Omental fat pad (tissue), 4 donors: ENCODE measurements around the gene RPRML. TPM values are rescaled to one million over a fixed set of nuclear protein-coding genes. Genes with fewer than 3 reads are reported as not detected.

ENCODE experiments used
- ATAC-seq: fragments of 150-250 bp; one replicate; pipeline ENCODE4 v1.9.1; 2016; ENCODE audit warnings: mild to moderate bottlenecking, moderate library complexity; ENCODE audit not compliant: low FRiP score
- DNase-seq: peaks from one replicate; pipeline ENCODE4 v3.0.0-alpha.2; 2019; ENCODE audit warnings: low spot score
- total RNA-seq, 4 donors: library from RNA; depleted of rRNA; stranded (reverse); fragments of >200 nt; gene quantifications; one replicate each; pipeline ENCODE4 v1.1.0, GENCODE V29; 2016
- TF ChIP-seq, protein P1 (sequence below), 3 donors: fragments of 450-650 bp; IDR thresholded peaks; one replicate each; pipeline ENCODE4 v1.5.1; 2016 to 2017; ENCODE audit warnings: antibody characterized with exemption in 3 of 3, mild to moderate bottlenecking in 3 of 3, moderate library complexity in 2 of 3

RPRML gene
- total RNA-seq, 4 donors from 2014 or later = not detected

DNA sequence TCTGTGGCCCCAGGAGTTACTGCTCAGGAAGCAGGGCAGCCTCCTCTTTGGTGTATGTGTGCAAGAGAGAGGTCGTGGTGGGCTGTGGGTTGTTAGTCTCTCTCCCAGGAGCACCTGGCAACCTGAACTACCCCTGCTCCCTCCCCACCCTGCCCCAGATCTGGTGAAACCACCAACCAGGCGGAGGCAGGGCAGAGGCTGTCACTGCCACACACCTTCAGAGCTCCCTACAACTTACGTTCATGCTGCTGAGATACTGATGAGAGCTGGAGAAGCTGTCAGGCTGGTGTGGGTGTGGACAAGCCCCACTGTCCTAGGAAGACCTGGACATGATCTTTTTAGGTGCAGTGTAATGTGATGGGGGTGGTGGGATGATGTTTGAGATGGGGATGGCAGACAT is 31.8 kb downstream of the RPRML start:
- TF ChIP-seq, protein P1, sequence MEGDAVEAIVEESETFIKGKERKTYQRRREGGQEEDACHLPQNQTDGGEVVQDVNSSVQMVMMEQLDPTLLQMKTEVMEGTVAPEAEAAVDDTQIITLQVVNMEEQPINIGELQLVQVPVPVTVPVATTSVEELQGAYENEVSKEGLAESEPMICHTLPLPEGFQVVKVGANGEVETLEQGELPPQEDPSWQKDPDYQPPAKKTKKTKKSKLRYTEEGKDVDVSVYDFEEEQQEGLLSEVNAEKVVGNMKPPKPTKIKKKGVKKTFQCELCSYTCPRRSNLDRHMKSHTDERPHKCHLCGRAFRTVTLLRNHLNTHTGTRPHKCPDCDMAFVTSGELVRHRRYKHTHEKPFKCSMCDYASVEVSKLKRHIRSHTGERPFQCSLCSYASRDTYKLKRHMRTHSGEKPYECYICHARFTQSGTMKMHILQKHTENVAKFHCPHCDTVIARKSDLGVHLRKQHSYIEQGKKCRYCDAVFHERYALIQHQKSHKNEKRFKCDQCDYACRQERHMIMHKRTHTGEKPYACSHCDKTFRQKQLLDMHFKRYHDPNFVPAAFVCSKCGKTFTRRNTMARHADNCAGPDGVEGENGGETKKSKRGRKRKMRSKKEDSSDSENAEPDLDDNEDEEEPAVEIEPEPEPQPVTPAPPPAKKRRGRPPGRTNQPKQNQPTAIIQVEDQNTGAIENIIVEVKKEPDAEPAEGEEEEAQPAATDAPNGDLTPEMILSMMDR (IDR thresholded peaks at IDR 0.05) = no peak
- DNase-seq = no peak

DNA sequence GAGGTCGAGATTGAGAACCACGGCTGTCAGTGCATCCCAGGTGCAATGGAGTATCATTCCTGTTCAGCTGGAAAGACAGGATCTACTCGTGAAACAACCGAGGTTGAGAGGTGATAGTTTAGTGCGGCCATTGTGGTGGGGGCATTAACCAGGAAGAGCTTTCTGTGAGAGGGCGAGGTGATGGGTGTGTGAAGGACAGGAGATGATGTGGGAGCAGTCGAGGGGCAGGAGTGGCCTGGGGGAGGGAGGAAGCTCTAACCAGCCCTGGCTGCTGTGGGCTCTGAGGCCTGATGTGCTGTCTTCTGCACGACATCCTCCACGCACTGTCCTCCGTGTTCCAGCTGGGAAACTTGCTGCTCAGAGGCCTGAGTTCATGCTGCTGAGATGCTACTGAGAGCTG is 34.1 kb downstream of the RPRML start:
- ATAC-seq (no peak), DNase-seq (no peak)
- TF ChIP-seq, protein P1 (IDR thresholded peaks at IDR 0.05) = no peak

More for the DNA sequence above, 31.8 kb downstream of the RPRML start:
- no peak for ATAC-seq

DNA sequence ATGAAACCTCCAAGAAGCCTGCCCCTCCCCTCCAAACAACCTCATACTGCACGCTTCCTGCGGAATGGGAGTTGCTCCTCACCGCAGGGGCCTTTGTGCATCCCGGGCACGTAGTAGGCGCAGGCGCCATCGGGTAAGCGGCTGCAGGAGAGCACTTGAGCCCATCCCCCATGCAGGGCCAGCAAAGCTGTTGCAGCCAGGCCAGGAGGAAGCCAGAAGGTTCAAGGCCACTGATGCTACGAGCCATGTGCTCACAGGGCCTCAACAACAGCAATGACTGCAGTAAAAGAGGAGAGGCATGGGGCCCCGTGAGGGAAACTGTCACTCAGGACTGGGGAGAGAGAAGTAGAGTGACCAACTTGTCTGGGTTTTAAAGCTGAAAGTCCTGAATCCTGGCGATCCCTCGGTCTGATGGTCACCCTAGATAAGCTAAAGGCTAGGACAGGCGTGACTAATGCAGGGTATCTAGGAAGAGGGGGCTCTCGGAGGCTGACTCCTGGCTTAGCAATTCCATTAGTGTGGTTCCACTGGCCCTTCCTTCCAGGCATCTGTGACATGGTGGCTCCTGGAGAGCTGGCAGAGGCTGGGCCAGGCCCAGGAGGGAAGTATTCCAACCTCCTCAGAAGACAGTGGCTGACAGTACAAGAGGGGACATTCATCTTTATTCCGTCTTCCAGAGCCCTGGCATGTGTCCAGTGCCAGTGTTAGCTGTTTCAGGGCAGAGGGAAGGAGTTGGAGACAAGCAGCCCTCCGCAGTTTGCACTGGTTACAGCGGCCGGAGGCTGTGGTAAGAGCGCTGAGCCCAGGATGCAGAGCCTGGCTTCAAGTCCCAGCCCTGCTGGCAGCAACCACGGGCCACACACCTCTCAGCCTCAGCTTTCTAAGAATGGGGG is 35.3 kb downstream of the RPRML start:
- TF ChIP-seq, protein P1 (IDR thresholded peaks at IDR 0.05) = no peak
- no peak for DNase-seq
- ATAC-seq = no peak

DNA sequence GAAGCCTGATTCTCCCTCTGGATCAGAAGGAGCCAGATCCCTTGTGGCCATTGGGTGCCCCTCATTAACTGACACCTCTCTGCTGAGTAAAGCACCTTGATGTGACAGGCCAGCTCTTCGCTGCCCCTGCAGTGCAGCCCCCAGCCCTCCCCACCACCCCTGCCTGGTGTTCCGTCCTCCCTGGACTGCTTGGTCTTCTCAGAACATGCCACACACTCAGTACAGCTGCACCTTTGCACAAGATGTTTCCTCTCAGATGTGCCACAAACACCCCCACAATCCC is 35.9 kb downstream of the RPRML start:
- ATAC-seq (no peak), DNase-seq (no peak)
- TF ChIP-seq, protein P1 (IDR thresholded peaks at IDR 0.05) = no peak

DNA sequence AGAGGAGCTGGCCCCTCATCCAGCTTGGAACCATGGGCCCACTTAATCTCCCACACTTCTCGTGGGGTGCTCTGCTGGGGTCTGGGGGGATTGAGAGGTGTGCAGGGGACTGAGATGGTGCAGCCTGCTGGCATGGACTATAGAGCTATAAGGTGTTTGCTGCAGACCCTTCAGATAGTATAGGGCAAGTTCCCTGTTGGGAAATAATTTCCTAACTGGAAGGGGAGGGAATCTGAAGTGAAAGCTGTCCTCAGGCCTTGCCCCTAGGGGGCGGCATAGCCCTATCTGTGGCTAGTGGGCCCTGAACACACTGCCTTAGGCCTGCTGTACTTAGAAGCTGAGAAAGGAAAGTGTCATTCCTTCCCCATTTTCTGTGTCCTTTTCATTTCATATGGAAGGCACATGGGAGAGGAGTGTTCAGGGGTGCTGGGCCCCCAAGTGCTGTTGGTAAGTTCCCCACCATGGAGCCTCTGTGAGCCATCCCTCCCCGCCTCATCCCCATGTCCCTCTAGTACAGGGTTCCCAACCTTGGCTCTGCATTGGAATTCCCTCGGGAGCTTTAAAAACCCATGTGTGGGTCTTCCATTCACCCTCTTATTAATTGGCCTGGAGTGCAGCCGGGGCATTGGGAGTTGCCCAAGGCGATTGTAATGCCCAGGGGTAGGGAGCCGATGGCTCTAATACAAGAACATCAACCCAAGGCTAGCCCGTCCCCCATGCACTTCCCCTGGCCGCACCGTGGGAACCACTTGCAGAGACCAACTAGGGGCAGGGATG is 36.4 kb downstream of the RPRML start:
- ATAC-seq (peak; percentile 25), DNase-seq (peak; percentile 37)
- TF ChIP-seq, protein P1 (IDR thresholded peaks at IDR 0.05) = no peak

DNA sequence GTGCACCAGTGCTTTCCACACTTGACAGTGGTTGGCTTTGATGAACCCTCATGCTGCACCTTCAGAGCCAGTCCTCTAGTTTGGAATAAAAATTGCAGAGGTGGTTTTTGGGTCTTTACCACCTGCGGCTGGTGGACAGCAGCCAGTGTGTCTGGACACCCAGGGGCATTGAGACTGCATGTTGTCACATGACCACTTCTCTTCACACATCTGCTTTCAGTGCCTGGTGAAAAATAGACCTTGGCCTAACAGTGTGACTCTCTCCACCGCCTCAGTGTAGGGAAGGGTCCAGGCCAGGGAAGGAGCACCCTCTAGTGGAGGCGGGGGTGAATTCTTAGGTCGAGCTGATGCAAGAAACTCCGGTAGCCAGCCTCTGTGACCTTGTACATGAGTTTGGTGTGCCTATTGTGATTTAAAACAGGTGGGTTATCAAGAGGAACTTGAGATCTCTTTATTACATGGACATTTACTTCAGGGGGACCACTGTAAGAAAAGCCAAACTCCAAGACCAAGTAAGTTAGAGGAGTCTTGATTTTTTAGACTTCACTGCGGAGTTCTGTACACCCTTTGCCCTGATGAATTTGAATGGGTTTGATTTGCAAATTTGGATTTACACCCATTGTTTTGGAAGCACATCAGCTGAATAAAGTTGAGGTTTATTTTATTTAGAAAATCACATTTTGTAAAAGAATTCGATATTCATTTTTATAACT is 38.2 kb downstream of the RPRML start:
- TF ChIP-seq, protein P1 (IDR thresholded peaks at IDR 0.05) = peak in 1 of 3 donors; percentile 38
- ATAC-seq (peak; percentile 63), DNase-seq (peak; percentile 35)
